Activated CD4-positive, alpha-beta T cell treated with anti-CD3 and anti-CD28 coated beads, Interleukin-2, Interleukin-4, amounts not matched to agents 100 ng/mL and 50 ng/mL, durations not matched to agents 16 hours and 8 hours (primary cell): ENCODE results near the gene ERLIN1.

ENCODE experiments used
- DNase-seq: peaks from one replicate; pipeline ENCODE4 v3.0.0-alpha.2; 2020; ENCODE audit warnings: low spot score

Gene ERLIN1

GRCh38 chr10:100172349-100172748 lies 13.5 kb downstream of the ERLIN1 start:
- no peak for DNase-seq

GRCh38 chr10:100168313-100168643 lies 17.6 kb downstream of the ERLIN1 start:
- DNase-seq, result no peak

- DNase-seq, result no peak
Observed at GRCh38 chr10:100167553-100168312, 18.1 kb downstream of the ERLIN1 start.

GRCh38 chr10:100163704-100164621 lies 21.9 kb downstream of the ERLIN1 start:
- DNase-seq, result no peak

GRCh38 chr10:100162696-100163095 lies 23.1 kb downstream of the ERLIN1 start:
- DNase-seq, result no peak

GRCh38 chr10:100158044-100158805 lies 27.6 kb downstream of the ERLIN1 start:
- no peak for DNase-seq

- DNase-seq, result no peak
Observed at GRCh38 chr10:100157156-100157555, 28.7 kb downstream of the ERLIN1 start.

- no peak for DNase-seq
Observed at GRCh38 chr10:100155936-100156335, 29.9 kb downstream of the ERLIN1 start.

- no peak for DNase-seq
Observed at GRCh38 chr10:100154666-100155065, 31.2 kb downstream of the ERLIN1 start.

GRCh38 chr10:100153239-100153825 lies 32.5 kb downstream of the ERLIN1 start:
- no peak for DNase-seq

GRCh38 chr10:100151723-100152300 lies 34.0 kb downstream of the ERLIN1 start:
- DNase-seq, result no peak

- DNase-seq, result peak; percentile 38
Observed at GRCh38 chr10:100148353-100149211, 37.2 kb downstream of the ERLIN1 start.

- no peak for DNase-seq
Observed at GRCh38 chr10:100146875-100147650, 38.8 kb downstream of the ERLIN1 start.

- DNase-seq, result no peak
Observed at GRCh38 chr10:100146398-100146797, 39.4 kb downstream of the ERLIN1 start.

GRCh38 chr10:100143756-100144155 lies 42.1 kb downstream of the ERLIN1 start:
- DNase-seq, result no peak

GRCh38 chr10:100141446-100142087 lies 44.3 kb downstream of the ERLIN1 start:
- no peak for DNase-seq

GRCh38 chr10:100140070-100140469 lies 45.8 kb downstream of the ERLIN1 start:
- no peak for DNase-seq

- DNase-seq, result no peak
Observed at GRCh38 chr10:100138921-100139496, 46.8 kb downstream of the ERLIN1 start.

GRCh38 chr10:100135486-100135885 lies 50.3 kb downstream of the ERLIN1 start:
- DNase-seq, result no peak
